MCF 10A (cell line): ENCODE results near the gene BEST1. TPM values are rescaled to one million over a fixed set of nuclear protein-coding genes. Genes with fewer than 3 reads are reported as not detected.

Source experiments
- BruUV-seq: library from RNA; stranded (reverse); fragments of 400-500 nt; replicated peaks from 2 replicates; lab custom pipeline; 2021; lab: Mats Ljungman, UMichigan
- CTCF ChIA-PET: fragments of 300-600 bp; sonication (Branson Sonifier 250); formaldehyde crosslinking; extraction: SDS; loops from one replicate; lab custom pipeline; 2021; ENCODE audit warnings: antibody characterized with exemption, inconsistent platforms; lab: Yijun Ruan, JAX
- POLR2A ChIA-PET: fragments of 300-600, 350-650 bp; sonication (Branson Sonifier 250); formaldehyde crosslinking; extraction: SDS; loops from one replicate; lab custom pipeline; 2020; ENCODE audit warnings: antibody characterized with exemption, inconsistent platforms; lab: Yijun Ruan, JAX
- DNase-seq: peaks from one replicate; pipeline ENCODE4 v3.0.0-alpha.2; 2018; ENCODE audit not compliant: unreplicated experiment
- H3K27ac Mint-ChIP-seq: one replicate; pipeline ENCODE4 v1.8.0; 2022; ENCODE audit warnings: mild to moderate bottlenecking, low read depth, mixed read lengths; ENCODE audit not compliant: unreplicated experiment
- H3K27me3 Mint-ChIP-seq: one replicate; pipeline ENCODE4 v1.8.0; 2022; ENCODE audit warnings: mixed read lengths; ENCODE audit not compliant: insufficient read depth, unreplicated experiment
- H3K36me3 Mint-ChIP-seq: one replicate; pipeline ENCODE4 v1.8.0; 2022; ENCODE audit warnings: mild to moderate bottlenecking, moderate library complexity, mixed read lengths; ENCODE audit not compliant: insufficient read depth, unreplicated experiment
- H3K4me1 Mint-ChIP-seq: one replicate; pipeline ENCODE4 v1.8.0; 2022; ENCODE audit warnings: mixed read lengths; ENCODE audit not compliant: insufficient read depth, unreplicated experiment
- H3K4me3 Mint-ChIP-seq: one replicate; pipeline ENCODE4 v1.8.0; 2022; ENCODE audit warnings: mild to moderate bottlenecking, moderate library complexity, mixed read lengths; ENCODE audit not compliant: unreplicated experiment
- H3K9me3 Mint-ChIP-seq: one replicate; pipeline ENCODE4 v1.8.0; 2022; ENCODE audit warnings: mixed read lengths; ENCODE audit not compliant: unreplicated experiment
- intact Hi-C: fragments of 100-400 bp; cut with micrococcal nuclease; formaldehyde crosslinking; loops from 2 replicates; pipeline ENCODE4 v1.14.1; 2022
- total RNA-seq: library from RNA; stranded (reverse); gene quantifications from 2 replicates; pipeline ENCODE4 v1.2.3, GENCODE V29; 2022
- TF ChIP-seq, protein P1 (sequence below): fragments of 200-600 bp; IDR thresholded peaks from one replicate; pipeline ENCODE4 v1.8.0; 2022; ENCODE audit warnings: antibody characterized with exemption, mild to moderate bottlenecking; ENCODE audit not compliant: unreplicated experiment

BEST1 gene
- total RNA-seq, 1 experiment from 2014 or later: 2.5 TPM

DNA sequence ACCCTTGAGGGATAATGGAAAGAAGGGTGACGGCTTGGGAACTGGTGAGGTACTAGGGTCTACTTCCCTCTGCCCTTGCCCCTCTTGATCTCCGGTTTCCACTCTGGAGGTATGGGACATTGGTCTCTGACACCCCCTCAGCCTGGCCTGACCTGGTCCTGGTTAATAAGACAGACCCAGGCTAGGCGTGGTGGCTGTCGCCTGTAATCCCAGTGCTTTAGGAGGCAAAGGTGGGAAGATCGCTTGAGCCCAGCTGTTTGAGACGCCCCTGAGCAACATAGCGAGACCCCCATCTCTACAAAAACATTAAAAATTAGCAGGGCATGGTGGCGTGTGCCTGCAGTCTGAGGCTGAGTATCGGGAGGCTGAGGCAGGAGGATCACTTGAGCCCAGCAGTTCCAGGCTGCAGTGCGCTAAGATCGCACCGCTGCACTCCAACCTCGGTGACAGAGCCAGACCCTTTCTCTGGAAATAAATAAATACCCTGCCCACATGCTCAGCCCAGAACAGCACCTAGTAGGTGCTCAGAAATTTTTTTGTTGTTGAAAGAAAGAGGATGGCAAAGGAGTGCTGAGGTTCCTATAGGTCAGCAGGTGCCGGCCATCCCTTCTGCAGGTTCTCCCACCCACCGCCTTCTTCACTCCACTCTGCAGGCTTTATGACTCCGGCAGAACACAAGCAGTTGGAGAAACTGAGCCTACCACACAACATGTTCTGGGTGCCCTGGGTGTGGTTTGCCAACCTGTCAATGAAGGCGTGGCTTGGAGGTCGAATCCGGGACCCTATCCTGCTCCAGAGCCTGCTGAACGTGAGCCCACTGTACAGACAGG lies 6.3 kb downstream of the BEST1 start:
- Mint-ChIP-seq H3K27ac (no peak overlapping the region), H3K9me3 (no peaks in the 10 kb centered on the region), H3K4me1 (peaks cover 21% of the 10 kb centered on the region), H3K4me3 (no peak overlapping the region), H3K36me3 (peaks cover 29% of the 10 kb centered on the region), H3K27me3 (no peaks in the 10 kb centered on the region)
- intact Hi-C loops: no loop called here
- no peak for DNase-seq
- CTCF ChIA-PET: interaction anchor here (6.7 kb wide), 1 partner anchor 57 kb away, joined by 26 read pairs; no protein-coding TSS in a partner anchor
- no TSS peak for BruUV-seq
- TF ChIP-seq, protein P1, sequence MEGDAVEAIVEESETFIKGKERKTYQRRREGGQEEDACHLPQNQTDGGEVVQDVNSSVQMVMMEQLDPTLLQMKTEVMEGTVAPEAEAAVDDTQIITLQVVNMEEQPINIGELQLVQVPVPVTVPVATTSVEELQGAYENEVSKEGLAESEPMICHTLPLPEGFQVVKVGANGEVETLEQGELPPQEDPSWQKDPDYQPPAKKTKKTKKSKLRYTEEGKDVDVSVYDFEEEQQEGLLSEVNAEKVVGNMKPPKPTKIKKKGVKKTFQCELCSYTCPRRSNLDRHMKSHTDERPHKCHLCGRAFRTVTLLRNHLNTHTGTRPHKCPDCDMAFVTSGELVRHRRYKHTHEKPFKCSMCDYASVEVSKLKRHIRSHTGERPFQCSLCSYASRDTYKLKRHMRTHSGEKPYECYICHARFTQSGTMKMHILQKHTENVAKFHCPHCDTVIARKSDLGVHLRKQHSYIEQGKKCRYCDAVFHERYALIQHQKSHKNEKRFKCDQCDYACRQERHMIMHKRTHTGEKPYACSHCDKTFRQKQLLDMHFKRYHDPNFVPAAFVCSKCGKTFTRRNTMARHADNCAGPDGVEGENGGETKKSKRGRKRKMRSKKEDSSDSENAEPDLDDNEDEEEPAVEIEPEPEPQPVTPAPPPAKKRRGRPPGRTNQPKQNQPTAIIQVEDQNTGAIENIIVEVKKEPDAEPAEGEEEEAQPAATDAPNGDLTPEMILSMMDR: no peak
- POLR2A ChIA-PET: no interaction called here

DNA sequence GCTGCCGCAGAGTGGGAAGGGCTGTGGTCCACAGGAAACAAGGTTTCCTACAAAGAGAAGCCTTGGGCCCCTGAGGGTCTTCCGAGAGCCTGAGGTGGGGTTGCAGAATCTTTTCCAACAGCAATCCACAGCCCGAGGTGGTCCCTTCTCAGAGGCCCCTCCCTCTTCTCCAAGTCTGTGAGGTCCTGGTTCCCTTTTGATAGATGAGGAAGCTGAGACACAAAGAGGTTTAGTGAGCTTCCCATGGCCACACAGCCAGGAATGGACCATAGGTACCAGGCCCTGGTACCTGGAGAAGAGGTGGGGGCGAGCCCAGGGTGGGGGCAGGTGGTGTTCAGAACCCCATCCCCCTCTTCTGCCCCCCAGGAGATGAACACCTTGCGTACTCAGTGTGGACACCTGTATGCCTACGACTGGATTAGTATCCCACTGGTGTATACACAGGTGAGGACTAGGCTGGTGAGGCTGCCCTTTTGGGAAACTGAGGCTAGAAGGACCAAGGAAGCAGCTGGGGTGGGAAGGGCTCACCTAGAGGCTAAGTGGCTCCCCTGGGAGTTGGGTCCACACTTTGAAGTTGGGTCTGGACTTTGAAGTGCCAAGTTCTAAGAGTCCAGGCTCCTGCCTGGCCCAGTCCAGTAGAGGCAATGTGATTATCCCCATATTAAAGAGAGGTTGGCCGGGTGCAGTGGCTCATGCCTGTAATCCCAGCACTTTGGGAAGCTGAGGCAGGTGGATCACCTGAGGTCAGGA lies 7.0 kb downstream of the BEST1 start:
- no TSS peak for BruUV-seq
- CTCF ChIA-PET: interaction anchor here (0.8 to 6.7 kb wide), 4 partner anchors 8 to 159 kb away, joined by 3 to 54 read pairs (median 14); partner anchors contain the start of gene BEST1
- Mint-ChIP-seq H3K4me3 (no peak overlapping the region), H3K9me3 (no peaks in the 10 kb centered on the region), H3K4me1 (peaks cover 28% of the 10 kb centered on the region), H3K27me3 (no peaks in the 10 kb centered on the region), H3K36me3 (peaks cover 37% of the 10 kb centered on the region), H3K27ac (no peak overlapping the region)
- POLR2A ChIA-PET: interaction anchor here (0.6 to 0.8 kb wide), 2 partner anchors 88 to 259 kb away, joined by 3 read pairs; no protein-coding TSS in a partner anchor
- DNase-seq: no peak
- TF ChIP-seq, protein P1: no peak
- intact Hi-C loops: no loop called here

DNA sequence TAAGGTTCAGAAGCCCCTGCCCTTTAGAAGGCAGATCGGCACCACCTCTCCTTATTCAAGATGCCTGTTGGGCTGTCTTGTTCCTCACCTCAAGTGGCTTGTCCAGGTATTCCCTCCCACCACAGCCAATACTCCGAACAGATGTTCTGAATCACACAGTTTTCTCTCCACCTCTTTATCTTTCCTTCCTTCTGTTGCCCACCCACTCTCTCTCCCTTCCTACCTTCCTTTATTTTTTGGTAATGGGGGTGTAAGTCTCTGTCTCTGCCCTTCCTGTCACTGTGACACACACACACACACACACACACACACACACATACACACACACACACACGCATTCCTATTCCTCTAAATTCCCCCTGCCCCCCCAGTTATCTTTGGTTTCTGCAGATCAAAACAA lies 8.4 kb downstream of the BEST1 start:
- ChIA-PET POLR2A (interaction anchor here (0.5 to 27.4 kb wide), 5 partner anchors 9 to 79 kb away, joined by 3 to 1703 read pairs (median 4); no protein-coding TSS in a partner anchor), CTCF (interaction anchor here (0.6 to 6.7 kb wide), 7 partner anchors 10 to 161 kb away, joined by 3 to 54 read pairs (median 5); partner anchors contain the start of gene BEST1)
- TF ChIP-seq, protein P1: no peak
- peaks cover 51% of the 10 kb centered on the region for H3K36me3 Mint-ChIP-seq
- peak overlapping the region; percentile 63 for H3K27ac Mint-ChIP-seq
- H3K4me1 Mint-ChIP-seq: peaks cover 39% of the 10 kb centered on the region
- no peaks in the 10 kb centered on the region for H3K27me3 Mint-ChIP-seq
- H3K4me3 Mint-ChIP-seq: no peak overlapping the region
- BruUV-seq: no TSS peak
- no peak for DNase-seq
- no peaks in the 10 kb centered on the region for H3K9me3 Mint-ChIP-seq
- intact Hi-C loops: no loop called here
